Neural progenitor cell (in vitro differentiated cells): ENCODE data around the gene TMEM39B.

Source experiments
- EZH2 ChIP-seq: fragments of 200-600 bp; sonication (generic); IDR thresholded peaks from 2 replicates; pipeline ENCODE4 v1.6.1; 2017; ENCODE audit warnings: antibody characterized with exemption, mild to moderate bottlenecking, moderate library complexity
- EZH2phosphoT487 ChIP-seq: fragments of 200-600 bp; sonication (generic); IDR thresholded peaks from 2 replicates; pipeline ENCODE4 v1.6.1; 2017; ENCODE audit warnings: antibody characterized with exemption
- TF ChIP-seq, protein P1 (sequence below): fragments of 200-600 bp; sonication (generic); IDR thresholded peaks from 2 replicates; pipeline ENCODE4 v1.5.1; 2017; ENCODE audit warnings: antibody characterized with exemption, mild to moderate bottlenecking

DNA sequence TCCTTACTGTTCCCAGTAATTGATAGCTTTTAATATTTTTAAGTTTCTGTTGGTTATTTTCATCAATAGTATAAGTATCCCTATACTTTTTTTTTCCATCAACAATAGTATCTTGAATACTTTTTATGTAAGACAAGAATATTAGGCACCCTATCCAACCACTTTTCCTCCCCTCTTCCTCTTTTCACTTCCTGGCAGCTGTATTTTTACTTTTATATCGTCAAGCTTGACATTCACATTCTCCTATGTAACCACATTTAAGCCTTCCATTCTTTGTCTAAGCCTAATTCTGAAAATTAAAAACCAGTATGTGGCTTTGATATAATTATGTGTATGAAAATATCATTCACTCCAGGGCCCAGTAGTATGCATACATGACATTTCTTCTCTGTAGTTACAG is 9.3 kb downstream of the TMEM39B start:
- TF ChIP-seq EZH2phosphoT487 = no peak
- TF ChIP-seq, protein P1, sequence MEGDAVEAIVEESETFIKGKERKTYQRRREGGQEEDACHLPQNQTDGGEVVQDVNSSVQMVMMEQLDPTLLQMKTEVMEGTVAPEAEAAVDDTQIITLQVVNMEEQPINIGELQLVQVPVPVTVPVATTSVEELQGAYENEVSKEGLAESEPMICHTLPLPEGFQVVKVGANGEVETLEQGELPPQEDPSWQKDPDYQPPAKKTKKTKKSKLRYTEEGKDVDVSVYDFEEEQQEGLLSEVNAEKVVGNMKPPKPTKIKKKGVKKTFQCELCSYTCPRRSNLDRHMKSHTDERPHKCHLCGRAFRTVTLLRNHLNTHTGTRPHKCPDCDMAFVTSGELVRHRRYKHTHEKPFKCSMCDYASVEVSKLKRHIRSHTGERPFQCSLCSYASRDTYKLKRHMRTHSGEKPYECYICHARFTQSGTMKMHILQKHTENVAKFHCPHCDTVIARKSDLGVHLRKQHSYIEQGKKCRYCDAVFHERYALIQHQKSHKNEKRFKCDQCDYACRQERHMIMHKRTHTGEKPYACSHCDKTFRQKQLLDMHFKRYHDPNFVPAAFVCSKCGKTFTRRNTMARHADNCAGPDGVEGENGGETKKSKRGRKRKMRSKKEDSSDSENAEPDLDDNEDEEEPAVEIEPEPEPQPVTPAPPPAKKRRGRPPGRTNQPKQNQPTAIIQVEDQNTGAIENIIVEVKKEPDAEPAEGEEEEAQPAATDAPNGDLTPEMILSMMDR = no peak
- no peak for TF ChIP-seq EZH2
